K562 (cell line): ENCODE measurements around the gene IGF2R. TPM values are rescaled to one million over a fixed set of nuclear protein-coding genes. Genes with fewer than 3 reads are reported as not detected.

Experiments
- AFF4 ChIP-seq: sonication (generic); formaldehyde crosslinking; IDR thresholded peaks from 2 replicates; pipeline ENCODE4 v1.8.0; 2023; ENCODE audit warnings: mild to moderate bottlenecking, missing genetic modification reagents
- BDP1 ChIP-seq: IDR thresholded peaks from 3 replicates; pipeline ENCODE4 v1.6.1; 2011; ENCODE audit not compliant: insufficient read length, insufficient read depth
- CBFA2T3 ChIP-seq: fragments of 450-650 bp; IDR thresholded peaks from 2 replicates; pipeline ENCODE4 v1.6.1; 2017
- HSF4 ChIP-seq: fragments of 250-450 bp; sonication (Bioruptor Pico); IDR thresholded peaks from 2 replicates; pipeline ENCODE4 v2.1.2; 2022; ENCODE audit warnings: mild to moderate bottlenecking, moderate library complexity, borderline replicate concordance
- NFYB ChIP-seq: IDR thresholded peaks from 2 replicates; pipeline ENCODE4 v1.6.1; 2011; ENCODE audit warnings: mild to moderate bottlenecking, moderate library complexity; ENCODE audit not compliant: insufficient read length; ENCODE audit errors: extremely low read depth
- POLR2G ChIP-seq: fragments of 200-400 bp; formaldehyde crosslinking; IDR thresholded peaks from 2 replicates; pipeline ENCODE4 v1.6.1; 2017; ENCODE audit warnings: low read depth, mild to moderate bottlenecking, antibody characterized with exemption, low read length, moderate library complexity
- RAD51 ChIP-seq: fragments of 450-650 bp; IDR thresholded peaks from 2 replicates; pipeline ENCODE4 v1.7.1; 2016; ENCODE audit warnings: low read depth, mild to moderate bottlenecking, borderline replicate concordance
- SP1 ChIP-seq: sonication (generic); formaldehyde crosslinking; IDR thresholded peaks from 2 replicates; pipeline ENCODE4 v1.8.1; 2022; ENCODE audit warnings: mild to moderate bottlenecking, missing genetic modification reagents
- U2AF2 ChIP-seq: fragments of 200-400 bp; formaldehyde crosslinking; optimal IDR thresholded peaks from 2 replicates; pipeline ENCODE3; 2017; ENCODE audit warnings: low read depth, mild to moderate bottlenecking, low read length
- polyA plus RNA-seq, 8 experiments: library from polyadenylated mRNA; depleted of rRNA in 4 of 8; stranded (reverse) in 5 of 8; unstranded in 3 of 8; fragments of >200 nt; fragmentation: Nextera tagmentation in 2 of 8; fragmentation: Illumina TruSeq in 1 of 8; extraction: Ambion mirVana in 2 of 8; extraction: Trizol in 1 of 8; gene quantifications; 2 replicates each; pipeline versions ENCODE4 v1.2.1 to v1.2.3, GENCODE V29; 2011 to 2014; ENCODE audit warnings: inconsistent platforms in 1 of 8, missing spikeins in 1 of 8
- total RNA-seq, 7 experiments: library from RNA; depleted of rRNA in 6 of 7; stranded (reverse); fragments of >200 nt in 6 of 7; fragmentation: Illumina TruSeq in 2 of 7; extraction: Trizol in 2 of 7; gene quantifications; 2 replicates each; pipeline versions ENCODE4 v1.2.1 to v1.2.3, GENCODE V29; 2011 to 2021; ENCODE audit warnings: low replicate concordance in 1 of 7
- TF ChIP-seq, protein P1 (sequence below), 2 experiments: fragments of 250-450 bp in 1 of 2; fragments of 450-650 bp in 1 of 2; sonication (Bioruptor Pico) in 1 of 2; IDR thresholded peaks; 2 replicates each; pipeline versions ENCODE4 v1.6.1 to v1.8.0; 2016 to 2021; ENCODE audit warnings: mild to moderate bottlenecking in 2 of 2, moderate library complexity in 2 of 2, missing compliant biosample characterization in 1 of 2, missing genetic modification characterization in 1 of 2
- TF ChIP-seq, protein P2 (sequence below): sonication (generic); formaldehyde crosslinking; IDR thresholded peaks from 2 replicates; pipeline ENCODE4 v1.8.1; 2023; ENCODE audit warnings: missing genetic modification reagents, mild to moderate bottlenecking, borderline replicate concordance
- TF ChIP-seq, protein P3 (sequence below): fragments of 250-450 bp; sonication (Bioruptor Pico); IDR thresholded peaks from 2 replicates; pipeline ENCODE4 v1.4.0; 2020; ENCODE audit warnings: mild to moderate bottlenecking, moderate library complexity

The IGF2R gene
- total and polyA plus RNA-seq, 9 of the 15 experiments (the other 6 are each of a cell fraction or from before 2014, with no cell fraction given), result 3.5 to 92.3 (median 34.5) TPM

DNA sequence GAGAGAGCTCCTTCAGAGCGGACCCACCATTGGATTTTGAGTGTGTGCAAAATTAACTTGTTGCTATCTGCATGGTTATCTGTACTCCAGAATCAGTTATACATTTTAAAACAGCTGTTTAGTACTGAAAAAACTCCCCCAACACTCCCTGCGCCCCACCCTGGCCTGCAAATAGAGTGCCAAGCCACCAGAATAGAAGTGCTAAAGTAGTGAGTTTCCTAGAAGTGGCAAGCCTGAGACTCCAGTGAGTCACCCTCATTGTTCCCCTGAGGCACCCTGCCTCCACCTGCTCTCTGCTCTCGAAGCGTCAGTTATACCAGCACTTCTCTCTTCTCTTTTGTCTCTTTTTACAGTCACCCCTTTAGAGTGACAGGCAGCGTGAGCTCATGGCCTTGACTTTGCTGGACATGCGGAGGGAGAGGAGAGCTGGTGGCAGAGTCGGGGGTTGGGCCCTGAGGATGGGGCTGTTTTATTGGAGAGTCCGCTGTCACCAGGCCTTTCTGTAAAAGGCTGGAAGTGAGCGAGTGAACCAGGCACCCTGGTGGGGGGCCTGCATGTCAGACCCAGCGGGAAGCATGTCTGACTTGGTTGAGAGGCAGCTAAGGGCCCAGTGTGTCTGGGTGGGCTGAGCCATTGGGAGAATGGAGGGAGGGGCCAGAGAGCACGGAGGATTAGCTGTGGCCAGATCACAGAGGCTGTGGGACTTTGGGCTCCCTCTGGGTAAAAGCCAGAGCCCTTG, 10.4 kb downstream of the IGF2R start (continued):
- TF ChIP-seq, protein P1, sequence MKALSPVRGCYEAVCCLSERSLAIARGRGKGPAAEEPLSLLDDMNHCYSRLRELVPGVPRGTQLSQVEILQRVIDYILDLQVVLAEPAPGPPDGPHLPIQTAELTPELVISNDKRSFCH (CRISPR knock-in tag; IDR thresholded peaks at IDR 0.05), result no peak
- TF ChIP-seq, protein P1 (tag; IDR thresholded peaks at IDR 0.05), result no peak
- no peak for TF ChIP-seq POLR2G
- TF ChIP-seq HSF4, result no peak
- no peak; the same call in 1 of the 2 replicates for TF ChIP-seq CBFA2T3
- TF ChIP-seq, protein P2, sequence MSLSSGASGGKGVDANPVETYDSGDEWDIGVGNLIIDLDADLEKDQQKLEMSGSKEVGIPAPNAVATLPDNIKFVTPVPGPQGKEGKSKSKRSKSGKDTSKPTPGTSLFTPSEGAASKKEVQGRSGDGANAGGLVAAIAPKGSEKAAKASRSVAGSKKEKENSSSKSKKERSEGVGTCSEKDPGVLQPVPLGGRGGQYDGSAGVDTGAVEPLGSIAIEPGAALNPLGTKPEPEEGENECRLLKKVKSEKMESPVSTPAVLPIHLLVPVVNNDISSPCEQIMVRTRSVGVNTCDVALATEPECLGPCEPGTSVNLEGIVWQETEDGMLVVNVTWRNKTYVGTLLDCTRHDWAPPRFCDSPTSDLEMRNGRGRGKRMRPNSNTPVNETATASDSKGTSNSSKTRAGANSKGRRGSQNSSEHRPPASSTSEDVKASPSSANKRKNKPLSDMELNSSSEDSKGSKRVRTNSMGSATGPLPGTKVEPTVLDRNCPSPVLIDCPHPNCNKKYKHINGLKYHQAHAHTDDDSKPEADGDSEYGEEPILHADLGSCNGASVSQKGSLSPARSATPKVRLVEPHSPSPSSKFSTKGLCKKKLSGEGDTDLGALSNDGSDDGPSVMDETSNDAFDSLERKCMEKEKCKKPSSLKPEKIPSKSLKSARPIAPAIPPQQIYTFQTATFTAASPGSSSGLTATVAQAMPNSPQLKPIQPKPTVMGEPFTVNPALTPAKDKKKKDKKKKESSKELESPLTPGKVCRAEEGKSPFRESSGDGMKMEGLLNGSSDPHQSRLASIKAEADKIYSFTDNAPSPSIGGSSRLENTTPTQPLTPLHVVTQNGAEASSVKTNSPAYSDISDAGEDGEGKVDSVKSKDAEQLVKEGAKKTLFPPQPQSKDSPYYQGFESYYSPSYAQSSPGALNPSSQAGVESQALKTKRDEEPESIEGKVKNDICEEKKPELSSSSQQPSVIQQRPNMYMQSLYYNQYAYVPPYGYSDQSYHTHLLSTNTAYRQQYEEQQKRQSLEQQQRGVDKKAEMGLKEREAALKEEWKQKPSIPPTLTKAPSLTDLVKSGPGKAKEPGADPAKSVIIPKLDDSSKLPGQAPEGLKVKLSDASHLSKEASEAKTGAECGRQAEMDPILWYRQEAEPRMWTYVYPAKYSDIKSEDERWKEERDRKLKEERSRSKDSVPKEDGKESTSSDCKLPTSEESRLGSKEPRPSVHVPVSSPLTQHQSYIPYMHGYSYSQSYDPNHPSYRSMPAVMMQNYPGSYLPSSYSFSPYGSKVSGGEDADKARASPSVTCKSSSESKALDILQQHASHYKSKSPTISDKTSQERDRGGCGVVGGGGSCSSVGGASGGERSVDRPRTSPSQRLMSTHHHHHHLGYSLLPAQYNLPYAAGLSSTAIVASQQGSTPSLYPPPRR (CRISPR knock-in tag), result no peak
- TF ChIP-seq AFF4, result no peak
- no peak for TF ChIP-seq U2AF2
- TF ChIP-seq BDP1, result no peak
- TF ChIP-seq NFYB, result no peak
- TF ChIP-seq, protein P3, sequence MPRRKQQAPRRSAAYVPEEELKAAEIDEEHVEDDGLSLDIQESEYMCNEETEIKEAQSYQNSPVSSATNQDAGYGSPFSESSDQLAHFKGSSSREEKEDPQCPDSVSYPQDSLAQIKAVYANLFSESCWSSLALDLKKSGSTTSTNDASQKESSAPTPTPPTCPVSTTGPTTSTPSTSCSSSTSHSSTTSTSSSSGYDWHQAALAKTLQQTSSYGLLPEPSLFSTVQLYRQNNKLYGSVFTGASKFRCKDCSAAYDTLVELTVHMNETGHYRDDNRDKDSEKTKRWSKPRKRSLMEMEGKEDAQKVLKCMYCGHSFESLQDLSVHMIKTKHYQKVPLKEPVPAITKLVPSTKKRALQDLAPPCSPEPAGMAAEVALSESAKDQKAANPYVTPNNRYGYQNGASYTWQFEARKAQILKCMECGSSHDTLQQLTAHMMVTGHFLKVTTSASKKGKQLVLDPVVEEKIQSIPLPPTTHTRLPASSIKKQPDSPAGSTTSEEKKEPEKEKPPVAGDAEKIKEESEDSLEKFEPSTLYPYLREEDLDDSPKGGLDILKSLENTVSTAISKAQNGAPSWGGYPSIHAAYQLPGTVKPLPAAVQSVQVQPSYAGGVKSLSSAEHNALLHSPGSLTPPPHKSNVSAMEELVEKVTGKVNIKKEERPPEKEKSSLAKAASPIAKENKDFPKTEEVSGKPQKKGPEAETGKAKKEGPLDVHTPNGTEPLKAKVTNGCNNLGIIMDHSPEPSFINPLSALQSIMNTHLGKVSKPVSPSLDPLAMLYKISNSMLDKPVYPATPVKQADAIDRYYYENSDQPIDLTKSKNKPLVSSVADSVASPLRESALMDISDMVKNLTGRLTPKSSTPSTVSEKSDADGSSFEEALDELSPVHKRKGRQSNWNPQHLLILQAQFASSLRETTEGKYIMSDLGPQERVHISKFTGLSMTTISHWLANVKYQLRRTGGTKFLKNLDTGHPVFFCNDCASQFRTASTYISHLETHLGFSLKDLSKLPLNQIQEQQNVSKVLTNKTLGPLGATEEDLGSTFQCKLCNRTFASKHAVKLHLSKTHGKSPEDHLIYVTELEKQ (CRISPR knock-in tag), result no peak
- TF ChIP-seq SP1 (CRISPR knock-in tag), result no peak
- TF ChIP-seq RAD51, result no peak
